Measurements from ENCODE around the gene UROD. TPM values are rescaled to one million over a fixed set of nuclear protein-coding genes. Genes with fewer than 3 reads are reported as not detected.

The UROD gene
- polyA plus RNA-seq, 1 donor from 2014 or later: 52.8 TPM

GRCh38 chr1:45014321-45015028, 2.4 kb downstream of the UROD start:
- peak overlapping the region; percentile 39 to 84 (median 52) for H3K27ac Mint-ChIP-seq
- no peaks in the 10 kb centered on the region for H3K36me3 Mint-ChIP-seq

GRCh38 chr1:45015683-45016082, 3.6 kb downstream of the UROD start:
- H3K4me1 Mint-ChIP-seq: peaks cover 18 to 30% (median 24%) of the 10 kb centered on the region in 3 donors
- no peak overlapping the region for H3K4me3 Mint-ChIP-seq
- H3K27ac Mint-ChIP-seq: no peak overlapping the region
- no peaks in the 10 kb centered on the region for H3K36me3 Mint-ChIP-seq
- peaks cover 1% of the 10 kb centered on the region for H3K27me3 Mint-ChIP-seq
- no peaks in the 10 kb centered on the region for H3K9me3 Mint-ChIP-seq

More at GRCh38 chr1:45014321-45015028, 2.4 kb downstream of the UROD start:
- H3K4me1 Mint-ChIP-seq: peaks cover 18 to 38% (median 32%) of the 10 kb centered on the region in 3 donors
- H3K4me3 Mint-ChIP-seq: peak overlapping the region; percentile 45 to 87 (median 84)
- H3K9me3 Mint-ChIP-seq: no peaks in the 10 kb centered on the region
- peaks cover 1% of the 10 kb centered on the region for H3K27me3 Mint-ChIP-seq

GRCh38 chr1:45016090-45016697, 4.1 kb downstream of the UROD start:
- H3K4me3 Mint-ChIP-seq: no peak overlapping the region
- H3K27ac Mint-ChIP-seq: peak overlapping the region in 1 of 3 donors; percentile 16
- H3K9me3 Mint-ChIP-seq: no peaks in the 10 kb centered on the region
- peaks cover 1% of the 10 kb centered on the region for H3K27me3 Mint-ChIP-seq
- H3K36me3 Mint-ChIP-seq: no peaks in the 10 kb centered on the region
- H3K4me1 Mint-ChIP-seq: peaks cover 17 to 30% (median 23%) of the 10 kb centered on the region in 3 donors

- Mint-ChIP-seq H3K9me3 (no peaks in the 10 kb centered on the region), H3K27me3 (peaks cover 1% of the 10 kb centered on the region), H3K27ac (no peak overlapping the region), H3K4me1 (peaks cover 11 to 24% (median 18%) of the 10 kb centered on the region in 3 donors), H3K4me3 (no peak overlapping the region), H3K36me3 (no peaks in the 10 kb centered on the region)
Observed at GRCh38 chr1:45016767-45017166, 4.7 kb downstream of the UROD start.

GRCh38 chr1:45018599-45019230, 6.7 kb downstream of the UROD start:
- Mint-ChIP-seq H3K27ac (no peak overlapping the region), H3K27me3 (no peaks in the 10 kb centered on the region), H3K9me3 (no peaks in the 10 kb centered on the region), H3K4me1 (peaks cover 7 to 11% (median 10%) of the 10 kb centered on the region in 3 donors), H3K4me3 (no peak overlapping the region), H3K36me3 (no peaks in the 10 kb centered on the region)

- Mint-ChIP-seq H3K9me3 (no peaks in the 10 kb centered on the region), H3K36me3 (peaks cover 2% of the 10 kb centered on the region), H3K27me3 (no peaks in the 10 kb centered on the region), H3K4me3 (no peak overlapping the region), H3K4me1 (peaks cover 0 to 1% (median 0%) of the 10 kb centered on the region in 3 donors), H3K27ac (no peak overlapping the region)
Observed at GRCh38 chr1:45023663-45024062, 11.6 kb downstream of the UROD start.

- Mint-ChIP-seq H3K27me3 (no peaks in the 10 kb centered on the region), H3K27ac (no peak overlapping the region)
Observed at GRCh38 chr1:45026446-45026845, 14.4 kb downstream of the UROD start.

GRCh38 chr1:45032837-45033236, 20.8 kb downstream of the UROD start:
- Mint-ChIP-seq H3K9me3 (no peaks in the 10 kb centered on the region), H3K27ac (no peak overlapping the region)

More at GRCh38 chr1:45026446-45026845, 14.4 kb downstream of the UROD start:
- Mint-ChIP-seq H3K4me3 (no peak overlapping the region), H3K4me1 (no peaks in the 10 kb centered on the region), H3K9me3 (no peaks in the 10 kb centered on the region), H3K36me3 (peaks cover 3% of the 10 kb centered on the region)

GRCh38 chr1:45033356-45033755, 21.3 kb downstream of the UROD start:
- Mint-ChIP-seq H3K4me3 (peak overlapping the region in 1 of 4 donors; percentile 68), H3K4me1 (peaks cover 5 to 6% (median 5%) of the 10 kb centered on the region in 3 donors), H3K36me3 (peaks cover 2% of the 10 kb centered on the region), H3K27ac (peak overlapping the region in 1 of 3 donors; percentile 31), H3K27me3 (no peaks in the 10 kb centered on the region), H3K9me3 (no peaks in the 10 kb centered on the region)

More at GRCh38 chr1:45032837-45033236, 20.8 kb downstream of the UROD start:
- no peaks in the 10 kb centered on the region for H3K27me3 Mint-ChIP-seq
- no peak overlapping the region for H3K4me3 Mint-ChIP-seq
- peaks cover 5 to 6% (median 5%) of the 10 kb centered on the region in 3 donors for H3K4me1 Mint-ChIP-seq
- H3K36me3 Mint-ChIP-seq: peaks cover 2% of the 10 kb centered on the region

- H3K4me1 Mint-ChIP-seq: peaks cover 5 to 6% (median 5%) of the 10 kb centered on the region in 3 donors
Observed at GRCh38 chr1:45035631-45036301, 23.7 kb downstream of the UROD start.

GRCh38 chr1:45037456-45037855, 25.4 kb downstream of the UROD start:
- Mint-ChIP-seq H3K36me3 (no peaks in the 10 kb centered on the region), H3K27ac (no peak overlapping the region), H3K27me3 (no peaks in the 10 kb centered on the region), H3K4me1 (peaks cover 5 to 6% (median 5%) of the 10 kb centered on the region in 3 donors), H3K4me3 (no peak overlapping the region), H3K9me3 (no peaks in the 10 kb centered on the region)

More at GRCh38 chr1:45035631-45036301, 23.7 kb downstream of the UROD start:
- no peaks in the 10 kb centered on the region for H3K9me3 Mint-ChIP-seq
- peak overlapping the region in 1 of 4 donors; percentile 73 for H3K4me3 Mint-ChIP-seq
- H3K27me3 Mint-ChIP-seq: no peaks in the 10 kb centered on the region
- no peak overlapping the region for H3K27ac Mint-ChIP-seq
- H3K36me3 Mint-ChIP-seq: no peaks in the 10 kb centered on the region

- Mint-ChIP-seq H3K27ac (no peak overlapping the region), H3K27me3 (no peaks in the 10 kb centered on the region)
Observed at GRCh38 chr1:45038240-45038639, 26.2 kb downstream of the UROD start.

GRCh38 chr1:45038661-45039364, 26.8 kb downstream of the UROD start:
- no peak overlapping the region for H3K27ac Mint-ChIP-seq
- no peaks in the 10 kb centered on the region for H3K36me3 Mint-ChIP-seq
- no peaks in the 10 kb centered on the region for H3K9me3 Mint-ChIP-seq
- no peaks in the 10 kb centered on the region for H3K27me3 Mint-ChIP-seq
- no peak overlapping the region for H3K4me3 Mint-ChIP-seq
- H3K4me1 Mint-ChIP-seq: peaks cover 0 to 2% (median 0%) of the 10 kb centered on the region in 3 donors

More at GRCh38 chr1:45038240-45038639, 26.2 kb downstream of the UROD start:
- H3K4me3 Mint-ChIP-seq: no peak overlapping the region
- no peaks in the 10 kb centered on the region for H3K36me3 Mint-ChIP-seq
- peaks cover 4 to 5% (median 4%) of the 10 kb centered on the region in 3 donors for H3K4me1 Mint-ChIP-seq
- H3K9me3 Mint-ChIP-seq: no peaks in the 10 kb centered on the region

- H3K4me1 Mint-ChIP-seq: no peaks in the 10 kb centered on the region
- no peaks in the 10 kb centered on the region for H3K9me3 Mint-ChIP-seq
- H3K36me3 Mint-ChIP-seq: no peaks in the 10 kb centered on the region
- H3K27ac Mint-ChIP-seq: no peak overlapping the region
- no peaks in the 10 kb centered on the region for H3K27me3 Mint-ChIP-seq
- H3K4me3 Mint-ChIP-seq: no peak overlapping the region
Observed at GRCh38 chr1:45040297-45040696, 28.2 kb downstream of the UROD start.

All from IgD-negative memory B cell (primary cell).